Measurements from ENCODE around the gene PRRG2.
"Not testable (repeated sequence)": the region's sequence is repeated elsewhere in the genome, so short reads cannot be mapped to it uniquely, and the experiment has no call there.

The PRRG2 gene

GRCh38 chr19:49624967-49625910, 44.1 kb downstream of the PRRG2 start:
- TF ChIP-seq CTCF (IDR thresholded peaks at IDR 0.05; ENCODE audit: low read depth, low read length, missing control alignments), result no peak
- H3K4me3 ChIP-seq (ENCODE audit: low read depth, low read length), result no peak overlapping the region

GRCh38 chr19:49626226-49626625, 45.1 kb downstream of the PRRG2 start:
- no peak overlapping the region for H3K4me3 ChIP-seq (ENCODE audit: low read depth, low read length)
- TF ChIP-seq CTCF (IDR thresholded peaks at IDR 0.05; ENCODE audit: low read depth, low read length, missing control alignments), result no peak
- DNase-seq (ENCODE audit: low read depth), result no peak

More at GRCh38 chr19:49624967-49625910, 44.1 kb downstream of the PRRG2 start:
- DNase-seq (ENCODE audit: low read depth), result no peak

- H3K4me3 ChIP-seq (ENCODE audit: low read depth, low read length), result no peak overlapping the region
- no peak for TF ChIP-seq CTCF (IDR thresholded peaks at IDR 0.05; ENCODE audit: low read depth, low read length, missing control alignments)
- DNase-seq (ENCODE audit: low read depth), result no peak
These were observed 48.5 kb downstream of the PRRG2 start for GRCh38 chr19:49629659-49630058.

- no peak for TF ChIP-seq CTCF (IDR thresholded peaks at IDR 0.05; ENCODE audit: low read depth, low read length, missing control alignments)
- DNase-seq (ENCODE audit: low read depth), result no peak
- H3K4me3 ChIP-seq (ENCODE audit: low read depth, low read length), result no peak overlapping the region
These were observed 50.0 kb downstream of the PRRG2 start for GRCh38 chr19:49631014-49631588.

- DNase-seq (ENCODE audit: low read depth), result no peak
- TF ChIP-seq CTCF (IDR thresholded peaks at IDR 0.05; ENCODE audit: low read depth, low read length, missing control alignments), result no peak
- H3K4me3 ChIP-seq (ENCODE audit: low read depth, low read length), result no peak overlapping the region
These were observed 50.6 kb downstream of the PRRG2 start for GRCh38 chr19:49631610-49632192.

GRCh38 chr19:49632576-49632975, 51.5 kb downstream of the PRRG2 start:
- H3K4me3 ChIP-seq (ENCODE audit: low read depth, low read length), result no peak overlapping the region
- no peak for DNase-seq (ENCODE audit: low read depth)
- TF ChIP-seq CTCF (IDR thresholded peaks at IDR 0.05; ENCODE audit: low read depth, low read length, missing control alignments), result no peak

- H3K4me3 ChIP-seq (ENCODE audit: low read depth, low read length); DNase-seq (ENCODE audit: low read depth): not testable (repeated sequence)
These were observed 52.2 kb downstream of the PRRG2 start for GRCh38 chr19:49633273-49633672.
